Measurements from ENCODE around the gene STX2. TPM values are rescaled to one million over a fixed set of nuclear protein-coding genes. Genes with fewer than 3 reads are reported as not detected.

STX2 gene
- total and polyA plus RNA-seq, 2 donors (not counting 1 experiment from before 2014, with no cell fraction given) = 35.2 to 87.8 TPM

- TF ChIP-seq CTCF (conservative IDR thresholded peaks at IDR 0.05 in 1 of 2, IDR thresholded peaks at IDR 0.05 in 1 of 2; ENCODE audit: low read depth in 1 of 2, low read length in 2 of 2) (no peak), EZH2 (IDR thresholded peaks at IDR 0.05; ENCODE audit: low read length, missing control alignments) (no peak)
- peaks cover 16% of the 10 kb centered on the region for H3K36me3 ChIP-seq (ENCODE audit: control insufficient read depth, insufficient read depth, low read length)
These were observed 33.4 kb downstream of the STX2 start for GRCh38 chr12:130805635-130806034.

GRCh38 chr12:130804216-130804615 lies 34.8 kb downstream of the STX2 start:
- Histone ChIP-seq H3K36me3 (ENCODE audit: control insufficient read depth, insufficient read depth, low read length) (peaks cover 12% of the 10 kb centered on the region), H3K4me1 (ENCODE audit: control insufficient read depth, extremely low read depth, insufficient read depth, low read length) (no peaks in the 10 kb centered on the region), H3K4me3 (replicated peaks in 1 of 4; ENCODE audit: control extremely low read depth in 1 of 4, insufficient read depth in 1 of 4, low read depth in 3 of 4, low read length in 4 of 4) (no peak overlapping the region), H3K79me2 (ENCODE audit: control insufficient read depth, insufficient read depth, low read length) (no peaks in the 10 kb centered on the region), H3K9me3 (ENCODE audit: control insufficient read depth, insufficient read depth, low read depth, low read length) (no peaks in the 10 kb centered on the region), H3K4me2 (ENCODE audit: extremely low read depth, insufficient read depth, low read length) (no peak overlapping the region), H3K27ac (ENCODE audit: insufficient read depth, low read length) (no peak overlapping the region), H3K9ac (ENCODE audit: insufficient read depth, low read length) (no peak overlapping the region), H3K27me3 (ENCODE audit: control insufficient read depth, insufficient read depth, low read length) (no peaks in the 10 kb centered on the region), H2AFZ (ENCODE audit: low read length) (no peak overlapping the region), H4K20me1 (ENCODE audit: control insufficient read depth, extremely low read depth, insufficient read depth, low read length) (no peaks in the 10 kb centered on the region)
- TF ChIP-seq CTCF (conservative IDR thresholded peaks at IDR 0.05 in 1 of 2, IDR thresholded peaks at IDR 0.05 in 1 of 2; ENCODE audit: low read depth in 1 of 2, low read length in 2 of 2) = no peak
- TF ChIP-seq EZH2 (IDR thresholded peaks at IDR 0.05; ENCODE audit: low read length, missing control alignments) = no peak
- DNase-seq (ENCODE audit: low read depth in 2 of 2) = peak; percentile 10 to 22

More at GRCh38 chr12:130805635-130806034, 33.4 kb downstream of the STX2 start:
- no peaks in the 10 kb centered on the region for H3K79me2 ChIP-seq (ENCODE audit: control insufficient read depth, insufficient read depth, low read length)
- H3K4me2 ChIP-seq (ENCODE audit: extremely low read depth, insufficient read depth, low read length) = no peak overlapping the region
- H3K27ac ChIP-seq (ENCODE audit: insufficient read depth, low read length) = no peak overlapping the region
- no peak overlapping the region for H3K9ac ChIP-seq (ENCODE audit: insufficient read depth, low read length)
- H3K4me3 ChIP-seq (replicated peaks in 1 of 4; ENCODE audit: control extremely low read depth in 1 of 4, insufficient read depth in 1 of 4, low read depth in 3 of 4, low read length in 4 of 4) = no peak overlapping the region
- H4K20me1 ChIP-seq (ENCODE audit: control insufficient read depth, extremely low read depth, insufficient read depth, low read length) = no peaks in the 10 kb centered on the region
- H3K9me3 ChIP-seq (ENCODE audit: control insufficient read depth, insufficient read depth, low read depth, low read length) = no peaks in the 10 kb centered on the region
- H3K4me1 ChIP-seq (ENCODE audit: control insufficient read depth, extremely low read depth, insufficient read depth, low read length) = no peaks in the 10 kb centered on the region
- no peak overlapping the region for H2AFZ ChIP-seq (ENCODE audit: low read length)
- no peaks in the 10 kb centered on the region for H3K27me3 ChIP-seq (ENCODE audit: control insufficient read depth, insufficient read depth, low read length)
- DNase-seq (ENCODE audit: low read depth in 2 of 2) = no peak

- Histone ChIP-seq H3K4me1 (ENCODE audit: control insufficient read depth, extremely low read depth, insufficient read depth, low read length) (no peaks in the 10 kb centered on the region), H4K20me1 (ENCODE audit: control insufficient read depth, extremely low read depth, insufficient read depth, low read length) (no peaks in the 10 kb centered on the region), H3K36me3 (ENCODE audit: control insufficient read depth, insufficient read depth, low read length) (peaks cover 12% of the 10 kb centered on the region), H3K27me3 (ENCODE audit: control insufficient read depth, insufficient read depth, low read length) (no peaks in the 10 kb centered on the region), H3K27ac (ENCODE audit: insufficient read depth, low read length) (no peak overlapping the region), H3K4me3 (replicated peaks in 1 of 4; ENCODE audit: control extremely low read depth in 1 of 4, insufficient read depth in 1 of 4, low read depth in 3 of 4, low read length in 4 of 4) (no peak overlapping the region), H3K9me3 (ENCODE audit: control insufficient read depth, insufficient read depth, low read depth, low read length) (no peaks in the 10 kb centered on the region), H3K79me2 (ENCODE audit: control insufficient read depth, insufficient read depth, low read length) (no peaks in the 10 kb centered on the region), H3K4me2 (ENCODE audit: extremely low read depth, insufficient read depth, low read length) (no peak overlapping the region), H3K9ac (ENCODE audit: insufficient read depth, low read length) (no peak overlapping the region), H2AFZ (ENCODE audit: low read length) (no peak overlapping the region)
- DNase-seq (ENCODE audit: low read depth in 2 of 2) = peak; percentile 47 to 60
- TF ChIP-seq EZH2 (IDR thresholded peaks at IDR 0.05; ENCODE audit: low read length, missing control alignments) (no peak), CTCF (conservative IDR thresholded peaks at IDR 0.05 in 1 of 2, IDR thresholded peaks at IDR 0.05 in 1 of 2; ENCODE audit: low read depth in 1 of 2, low read length in 2 of 2) (no peak)
These were observed 35.3 kb downstream of the STX2 start for GRCh38 chr12:130803702-130804101.
